T-helper 2 cell treated with Interferon-gamma antibody and Interleukin-4, amounts not matched to agents 5 μg/mL and 100 μg/mL, for 36 hours (primary cell): ENCODE measurements around the gene KRTAP1-3.
"Not testable (repeated sequence)": the region's sequence is repeated elsewhere in the genome, so short reads cannot be mapped to it uniquely, and the experiment has no call there.

Experiments used
- DNase-seq: peaks from one replicate; pipeline ENCODE4 v3.0.0; 2021; ENCODE audit warnings: low spot score
- H3K27ac Mint-ChIP-seq: one replicate; pipeline ENCODE4 v1.8.0; 2021; ENCODE audit warnings: mild to moderate bottlenecking, mixed read lengths
- H3K27me3 Mint-ChIP-seq: one replicate; pipeline ENCODE4 v1.8.0; 2021; ENCODE audit warnings: low read depth, mixed read lengths
- H3K36me3 Mint-ChIP-seq: one replicate; pipeline ENCODE4 v1.8.0; 2021; ENCODE audit warnings: low read depth, mixed read lengths
- H3K4me1 Mint-ChIP-seq: one replicate; pipeline ENCODE4 v1.8.0; 2021; ENCODE audit warnings: low read depth, mixed read lengths
- H3K4me3 Mint-ChIP-seq: one replicate; pipeline ENCODE4 v1.8.0; 2022; ENCODE audit warnings: mild to moderate bottlenecking, moderate library complexity, mixed read lengths
- H3K9me3 Mint-ChIP-seq: one replicate; pipeline ENCODE4 v1.8.0; 2021; ENCODE audit warnings: mixed read lengths

The KRTAP1-3 gene

GRCh38 chr17:41040783-41041571, 6.3 kb upstream of the KRTAP1-3 start, which contains the start of gene KRTAP1-1:
KRTAP1-1 (minus strand) TSS chr17:41041450; CDS start chr17:41041397, 53 bp downstream.
- not testable (repeated sequence) for H3K4me3 Mint-ChIP-seq, DNase-seq, H3K4me1 Mint-ChIP-seq, H3K36me3 Mint-ChIP-seq, H3K27me3 Mint-ChIP-seq, H3K9me3 Mint-ChIP-seq
- peak within 1 kb of the TSS; percentile 26 for H3K27ac Mint-ChIP-seq

- no peaks in the 10 kb centered on the region for H3K4me1 Mint-ChIP-seq
- no peak for DNase-seq
- no peaks in the 10 kb centered on the region for H3K36me3 Mint-ChIP-seq
- peaks cover 3% of the 10 kb centered on the region for H3K27me3 Mint-ChIP-seq
- no peak overlapping the region for H3K4me3 Mint-ChIP-seq
- no peaks in the 10 kb centered on the region for H3K9me3 Mint-ChIP-seq
- H3K27ac Mint-ChIP-seq, result no peak overlapping the region
Observed at GRCh38 chr17:41037853-41038350, 3.2 kb upstream of the KRTAP1-3 start.

GRCh38 chr17:41029633-41030245, 4.9 kb downstream of the KRTAP1-3 start, which contains the start of gene KRTAP1-4:
KRTAP1-4 (minus strand) TSS chr17:41030195; CDS start chr17:41030078, 117 bp downstream.
- H3K27ac Mint-ChIP-seq, result no peak within 1 kb of the TSS
- no peaks in the 10 kb centered on the region for H3K4me1 Mint-ChIP-seq
- no peaks in the 10 kb centered on the region for H3K9me3 Mint-ChIP-seq
- H3K36me3 Mint-ChIP-seq, result no peaks in the 10 kb centered on the region
- peaks cover 11% of the 10 kb centered on the region for H3K27me3 Mint-ChIP-seq
- H3K4me3 Mint-ChIP-seq, result no peak within 1 kb of the TSS
- DNase-seq, result no peak

GRCh38 chr17:41026715-41027471, 7.8 kb downstream of the KRTAP1-3 start, which contains the start of gene KRTAP1-5:
KRTAP1-5 (minus strand) TSS chr17:41027208; CDS start chr17:41027155, 53 bp downstream.
- no peak within 1 kb of the TSS for H3K27ac Mint-ChIP-seq
- H3K9me3 Mint-ChIP-seq, result no peaks in the 10 kb centered on the region
- H3K4me3 Mint-ChIP-seq, result no peak within 1 kb of the TSS
- DNase-seq, result no peak
- H3K27me3 Mint-ChIP-seq, result peaks cover 23% of the 10 kb centered on the region
- H3K36me3 Mint-ChIP-seq, result no peaks in the 10 kb centered on the region
- H3K4me1 Mint-ChIP-seq, result no peaks in the 10 kb centered on the region

- no peak for DNase-seq
- H3K4me3 Mint-ChIP-seq, result no peak overlapping the region
- H3K4me1 Mint-ChIP-seq, result no peaks in the 10 kb centered on the region
Observed at GRCh38 chr17:41024697-41025096, 10.0 kb downstream of the KRTAP1-3 start.

GRCh38 chr17:41020336-41020735, 14.3 kb downstream of the KRTAP1-3 start:
- H3K4me1 Mint-ChIP-seq, result no peaks in the 10 kb centered on the region
- no peaks in the 10 kb centered on the region for H3K9me3 Mint-ChIP-seq
- no peak overlapping the region for H3K4me3 Mint-ChIP-seq
- no peak for DNase-seq
- H3K27me3 Mint-ChIP-seq, result peaks cover 15% of the 10 kb centered on the region
- H3K27ac Mint-ChIP-seq, result no peak overlapping the region
- no peaks in the 10 kb centered on the region for H3K36me3 Mint-ChIP-seq

More at GRCh38 chr17:41024697-41025096, 10.0 kb downstream of the KRTAP1-3 start:
- Mint-ChIP-seq H3K36me3 (no peaks in the 10 kb centered on the region), H3K27ac (no peak overlapping the region), H3K27me3 (peaks cover 21% of the 10 kb centered on the region), H3K9me3 (no peaks in the 10 kb centered on the region)

- Mint-ChIP-seq H3K27me3 (peaks cover 13% of the 10 kb centered on the region), H3K27ac (no peak overlapping the region), H3K4me3 (no peak overlapping the region), H3K9me3 (no peaks in the 10 kb centered on the region), H3K36me3 (no peaks in the 10 kb centered on the region), H3K4me1 (no peaks in the 10 kb centered on the region)
- no peak for DNase-seq
Observed at GRCh38 chr17:41019415-41019814, 15.3 kb downstream of the KRTAP1-3 start.

GRCh38 chr17:41018541-41018940, 16.1 kb downstream of the KRTAP1-3 start:
- no peak overlapping the region for H3K4me3 Mint-ChIP-seq
- no peak for DNase-seq
- H3K36me3 Mint-ChIP-seq, result no peaks in the 10 kb centered on the region
- no peaks in the 10 kb centered on the region for H3K9me3 Mint-ChIP-seq
- H3K27ac Mint-ChIP-seq, result no peak overlapping the region
- H3K27me3 Mint-ChIP-seq, result peaks cover 9% of the 10 kb centered on the region
- H3K4me1 Mint-ChIP-seq, result no peaks in the 10 kb centered on the region

GRCh38 chr17:41016578-41017215, 18.0 kb downstream of the KRTAP1-3 start:
- Mint-ChIP-seq H3K27me3 (peaks cover 2% of the 10 kb centered on the region), H3K4me1 (no peaks in the 10 kb centered on the region), H3K9me3 (no peaks in the 10 kb centered on the region), H3K4me3 (no peak overlapping the region), H3K27ac (no peak overlapping the region), H3K36me3 (no peaks in the 10 kb centered on the region)
- DNase-seq, result no peak

GRCh38 chr17:41015454-41015853, 19.2 kb downstream of the KRTAP1-3 start:
- Mint-ChIP-seq H3K4me1 (no peaks in the 10 kb centered on the region), H3K9me3 (no peaks in the 10 kb centered on the region), H3K27ac (no peak overlapping the region), H3K4me3 (no peak overlapping the region), H3K36me3 (no peaks in the 10 kb centered on the region), H3K27me3 (peaks cover 6% of the 10 kb centered on the region)
- no peak for DNase-seq

- DNase-seq, result no peak
- peaks cover 11% of the 10 kb centered on the region for H3K27me3 Mint-ChIP-seq
- no peak overlapping the region for H3K4me3 Mint-ChIP-seq
- H3K4me1 Mint-ChIP-seq, result no peaks in the 10 kb centered on the region
- H3K9me3 Mint-ChIP-seq, result no peaks in the 10 kb centered on the region
- H3K27ac Mint-ChIP-seq, result no peak overlapping the region
- no peaks in the 10 kb centered on the region for H3K36me3 Mint-ChIP-seq
Observed at GRCh38 chr17:41013606-41014005, 21.1 kb downstream of the KRTAP1-3 start.

- no peak overlapping the region for H3K27ac Mint-ChIP-seq
- H3K36me3 Mint-ChIP-seq, result no peaks in the 10 kb centered on the region
- no peak for DNase-seq
- H3K27me3 Mint-ChIP-seq, result peaks cover 11% of the 10 kb centered on the region
- H3K4me3 Mint-ChIP-seq, result no peak overlapping the region
- H3K4me1 Mint-ChIP-seq, result no peaks in the 10 kb centered on the region
- H3K9me3 Mint-ChIP-seq, result no peaks in the 10 kb centered on the region
Observed at GRCh38 chr17:41013181-41013580, 21.5 kb downstream of the KRTAP1-3 start.

- peaks cover 11% of the 10 kb centered on the region for H3K27me3 Mint-ChIP-seq
Observed at GRCh38 chr17:41012326-41013120, 22.2 kb downstream of the KRTAP1-3 start.

More at GRCh38 chr17:41012326-41013120, 22.2 kb downstream of the KRTAP1-3 start:
- no peak for DNase-seq
- Mint-ChIP-seq H3K27ac (no peak overlapping the region), H3K4me3 (no peak overlapping the region), H3K9me3 (no peaks in the 10 kb centered on the region), H3K4me1 (no peaks in the 10 kb centered on the region), H3K36me3 (no peaks in the 10 kb centered on the region)
